Fibroblast of pulmonary artery (primary cell): ENCODE measurements around the gene MED25.

Experiments used
- DNase-seq: peaks from one replicate; pipeline ENCODE4 v3.0.0-alpha.2; 2010; ENCODE audit warnings: low read depth
- H3K4me3 ChIP-seq: replicated peaks from 2 replicates; pipeline ENCODE4 v1.5.1; 2011; ENCODE audit warnings: low read depth, mild to moderate bottlenecking, control low read depth, low read length, moderate library complexity
- CTCF ChIP-seq: IDR thresholded peaks from 2 replicates; pipeline ENCODE4 v1.5.1; 2011; ENCODE audit warnings: mild to moderate bottlenecking, control low read depth, low read length, inconsistent platforms; ENCODE audit errors: missing control alignments

Gene MED25

GRCh38 chr19:49833599-49833998 lies 15.5 kb downstream of the MED25 start:
- no peak for DNase-seq
- TF ChIP-seq CTCF: no peak

GRCh38 chr19:49835562-49835961 lies 17.5 kb downstream of the MED25 start:
- no peak overlapping the region for H3K4me3 ChIP-seq
- no peak for TF ChIP-seq CTCF
- DNase-seq: no peak

More at GRCh38 chr19:49833599-49833998, 15.5 kb downstream of the MED25 start:
- H3K4me3 ChIP-seq: no peak overlapping the region

- TF ChIP-seq CTCF: no peak
Observed at GRCh38 chr19:49836176-49837008, 18.3 kb downstream of the MED25 start.

GRCh38 chr19:49837009-49837310 lies 18.9 kb downstream of the MED25 start:
- TF ChIP-seq CTCF: no peak
- no peak for DNase-seq
- H3K4me3 ChIP-seq: no peak overlapping the region

More at GRCh38 chr19:49836176-49837008, 18.3 kb downstream of the MED25 start:
- no peak for DNase-seq
- H3K4me3 ChIP-seq: no peak overlapping the region

- no peak for DNase-seq
- TF ChIP-seq CTCF: no peak
- H3K4me3 ChIP-seq: no peak overlapping the region
Observed at GRCh38 chr19:49837425-49837824, 19.3 kb downstream of the MED25 start.

- no peak for DNase-seq
- TF ChIP-seq CTCF: no peak
- no peak overlapping the region for H3K4me3 ChIP-seq
Observed at GRCh38 chr19:49838885-49839588, 20.9 kb downstream of the MED25 start.
